Activated B cell treated with CpG ODN at 0.5 μM for 24 hours (primary cell): ENCODE results near the gene NFKBIL1. TPM values are rescaled to one million over a fixed set of nuclear protein-coding genes. Genes with fewer than 3 reads are reported as not detected.

ENCODE experiments used
- ATAC-seq: fragments of 200-7000 bp; cut with Tn5 transposase; one replicate; pipeline ENCODE4 v1.10.0; 2021; ENCODE audit warnings: low read depth, mild to moderate bottlenecking, moderate library complexity
- CTCF ChIA-PET: fragments of 350-600 bp; sonication (Branson Sonifier 250); formaldehyde crosslinking; loops from one replicate; lab custom pipeline; 2021; ENCODE audit warnings: antibody characterized with exemption; lab: Charles Lee
- POLR2A ChIA-PET: fragments of 350-600 bp; sonication (Branson Sonifier 250); formaldehyde crosslinking; loops from one replicate; lab custom pipeline; 2021; ENCODE audit warnings: antibody characterized with exemption; lab: Charles Lee
- DNase-seq: peaks from one replicate; pipeline ENCODE4 v3.0.0; 2022
- H3K27ac Mint-ChIP-seq: one replicate; pipeline ENCODE4 v1.8.0; 2020; ENCODE audit warnings: mixed read lengths
- H3K27me3 Mint-ChIP-seq: one replicate; pipeline ENCODE4 v1.8.0; 2021; ENCODE audit warnings: mixed read lengths
- H3K36me3 Mint-ChIP-seq: one replicate; pipeline ENCODE4 v1.8.0; 2021; ENCODE audit warnings: low read depth, mixed read lengths
- H3K4me1 Mint-ChIP-seq: one replicate; pipeline ENCODE4 v1.8.0; 2021; ENCODE audit warnings: mixed read lengths
- H3K4me3 Mint-ChIP-seq: one replicate; pipeline ENCODE4 v1.8.0; 2020; ENCODE audit warnings: mild to moderate bottlenecking, mixed read lengths
- H3K9me3 Mint-ChIP-seq: one replicate; pipeline ENCODE4 v1.8.0; 2020; ENCODE audit warnings: mixed read lengths
- intact Hi-C: fragments of 100-400 bp; cut with micrococcal nuclease; formaldehyde crosslinking; loops from one replicate; pipeline ENCODE4 v1.15.1; 2024
- total RNA-seq: library from RNA; stranded (reverse); gene quantifications from 2 replicates; pipeline ENCODE4 v1.2.3, GENCODE V29; 2022
- TF ChIP-seq, protein P1 (sequence below): fragments of 200-600 bp; IDR thresholded peaks from one replicate; pipeline ENCODE4 v1.8.0; 2022; ENCODE audit warnings: antibody characterized with exemption, mild to moderate bottlenecking

The NFKBIL1 gene
- total RNA-seq, 1 donor from 2014 or later, result 16.7 TPM

GRCh38 chr6:31531771-31532643, 15.4 kb upstream of the NFKBIL1 start:
- no peak for ATAC-seq
- POLR2A ChIA-PET, result interaction anchor here (0.6 to 2.1 kb wide), 4 partner anchors 9 to 338 kb away, joined by 3 to 14 read pairs (median 4); partner anchors contain the start of gene BAG6
- intact Hi-C loops, result no loop called here
- TF ChIP-seq, protein P1, sequence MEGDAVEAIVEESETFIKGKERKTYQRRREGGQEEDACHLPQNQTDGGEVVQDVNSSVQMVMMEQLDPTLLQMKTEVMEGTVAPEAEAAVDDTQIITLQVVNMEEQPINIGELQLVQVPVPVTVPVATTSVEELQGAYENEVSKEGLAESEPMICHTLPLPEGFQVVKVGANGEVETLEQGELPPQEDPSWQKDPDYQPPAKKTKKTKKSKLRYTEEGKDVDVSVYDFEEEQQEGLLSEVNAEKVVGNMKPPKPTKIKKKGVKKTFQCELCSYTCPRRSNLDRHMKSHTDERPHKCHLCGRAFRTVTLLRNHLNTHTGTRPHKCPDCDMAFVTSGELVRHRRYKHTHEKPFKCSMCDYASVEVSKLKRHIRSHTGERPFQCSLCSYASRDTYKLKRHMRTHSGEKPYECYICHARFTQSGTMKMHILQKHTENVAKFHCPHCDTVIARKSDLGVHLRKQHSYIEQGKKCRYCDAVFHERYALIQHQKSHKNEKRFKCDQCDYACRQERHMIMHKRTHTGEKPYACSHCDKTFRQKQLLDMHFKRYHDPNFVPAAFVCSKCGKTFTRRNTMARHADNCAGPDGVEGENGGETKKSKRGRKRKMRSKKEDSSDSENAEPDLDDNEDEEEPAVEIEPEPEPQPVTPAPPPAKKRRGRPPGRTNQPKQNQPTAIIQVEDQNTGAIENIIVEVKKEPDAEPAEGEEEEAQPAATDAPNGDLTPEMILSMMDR, result no peak
- CTCF ChIA-PET, result no interaction called here
- Mint-ChIP-seq H3K9me3 (no peaks in the 10 kb centered on the region), H3K27me3 (no peaks in the 10 kb centered on the region), H3K36me3 (peaks cover 77% of the 10 kb centered on the region), H3K27ac (no peak overlapping the region), H3K4me1 (peaks cover 6% of the 10 kb centered on the region), H3K4me3 (no peak overlapping the region)
- no peak for DNase-seq

DNA sequence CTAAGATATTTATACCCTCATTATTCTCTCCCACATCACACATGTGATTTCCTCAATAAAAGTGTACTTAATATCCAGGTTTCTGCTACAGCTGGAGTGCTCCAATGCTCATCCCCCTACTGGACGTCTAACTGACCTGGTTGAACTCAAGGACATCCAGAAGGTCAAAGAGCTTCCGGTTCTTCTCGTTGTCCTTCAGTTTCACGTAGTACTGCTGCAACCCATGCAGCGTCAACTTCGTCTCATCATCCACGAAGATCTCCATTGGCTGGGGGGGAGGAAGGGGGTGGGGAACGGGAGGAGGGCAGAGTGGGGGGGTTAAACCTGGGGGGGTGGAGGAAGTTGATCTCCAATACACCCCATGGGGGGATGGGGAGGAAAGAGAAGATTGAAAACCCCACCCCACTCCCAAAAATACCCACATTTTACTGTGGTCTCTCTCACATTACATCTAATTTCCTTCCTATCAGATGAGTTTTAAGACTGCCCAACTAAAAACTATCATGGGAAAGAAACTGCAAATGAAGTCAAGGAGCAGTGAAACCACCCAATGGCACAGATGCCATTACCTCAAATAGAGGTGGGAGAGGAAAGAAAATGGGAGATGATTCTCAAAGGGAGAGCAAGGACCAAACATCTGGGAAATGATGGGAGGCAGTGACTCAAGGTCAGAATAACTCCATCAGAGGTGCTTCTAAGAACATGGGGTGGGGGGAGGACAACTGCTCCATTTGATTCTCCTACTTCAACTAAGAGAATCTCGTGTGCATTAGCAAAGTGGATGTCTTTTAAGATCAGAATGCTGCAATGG, 14.6 kb upstream of the NFKBIL1 start:
- H3K9me3 Mint-ChIP-seq, result no peaks in the 10 kb centered on the region
- peaks cover 83% of the 10 kb centered on the region for H3K36me3 Mint-ChIP-seq
- H3K27ac Mint-ChIP-seq, result no peak overlapping the region
- peaks cover 9% of the 10 kb centered on the region for H3K4me1 Mint-ChIP-seq
- no peak overlapping the region for H3K4me3 Mint-ChIP-seq
- intact Hi-C loops, result no loop called here
- ChIA-PET CTCF (no interaction called here), POLR2A (interaction anchor here (1.3 kb wide), 2 partner anchors 38 to 119 kb away, joined by 3 to 4 read pairs; partner anchors contain the start of gene BAG6)
- TF ChIP-seq, protein P1, result no peak
- no peaks in the 10 kb centered on the region for H3K27me3 Mint-ChIP-seq
- no peak for ATAC-seq
- DNase-seq, result no peak

DNA sequence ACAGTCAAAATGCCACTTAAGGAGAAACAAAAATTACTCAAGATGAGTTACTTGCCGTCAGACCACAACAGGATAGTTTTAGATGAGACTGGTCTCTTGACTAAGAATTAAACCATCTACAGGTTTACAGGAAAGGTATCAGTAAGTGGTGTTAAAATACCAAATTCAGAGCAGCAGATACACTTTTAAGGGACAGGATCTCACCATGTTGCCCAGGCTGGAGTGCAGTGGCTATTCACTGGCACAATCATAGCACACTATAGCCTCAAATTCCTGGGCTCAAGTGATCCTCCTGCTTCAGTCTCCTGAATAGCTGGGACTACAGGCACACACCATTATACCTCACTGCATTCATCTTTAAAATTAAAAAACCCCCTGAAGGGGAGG, 14.0 kb upstream of the NFKBIL1 start:
- no peak for ATAC-seq
- no peak for DNase-seq
- Mint-ChIP-seq H3K27me3 (no peaks in the 10 kb centered on the region), H3K27ac (no peak overlapping the region), H3K4me1 (peaks cover 13% of the 10 kb centered on the region), H3K36me3 (peaks cover 86% of the 10 kb centered on the region), H3K4me3 (no peak overlapping the region), H3K9me3 (no peaks in the 10 kb centered on the region)
- intact Hi-C loops, result no loop called here
- TF ChIP-seq, protein P1, result no peak
- ChIA-PET CTCF (no interaction called here), POLR2A (no interaction called here)

DNA sequence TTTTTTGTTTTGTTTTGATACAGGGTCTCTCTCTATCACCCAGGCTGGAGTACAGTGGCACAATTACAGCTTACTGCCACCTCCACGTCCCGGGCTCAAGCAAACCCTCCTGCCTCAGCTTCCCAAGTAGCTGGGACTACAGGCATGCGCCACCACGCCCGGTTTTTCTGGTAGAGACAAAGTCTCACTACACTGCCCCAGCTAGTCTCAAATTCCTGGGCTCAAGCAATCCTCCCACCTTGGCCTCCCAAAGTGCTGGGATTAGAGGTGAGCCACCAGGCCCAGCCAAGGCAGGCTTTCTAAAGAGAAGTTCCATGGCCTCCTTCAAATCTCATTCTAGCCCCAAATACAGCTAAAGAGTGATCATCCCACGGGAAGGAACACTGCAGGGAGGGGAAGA, 13.4 kb upstream of the NFKBIL1 start:
- Mint-ChIP-seq H3K36me3 (peaks cover 89% of the 10 kb centered on the region), H3K9me3 (no peaks in the 10 kb centered on the region), H3K27me3 (no peaks in the 10 kb centered on the region), H3K4me3 (no peak overlapping the region), H3K4me1 (peaks cover 18% of the 10 kb centered on the region), H3K27ac (no peak overlapping the region)
- ChIA-PET POLR2A (no interaction called here), CTCF (no interaction called here)
- TF ChIP-seq, protein P1, result no peak
- no peak for DNase-seq
- ATAC-seq, result no peak
- intact Hi-C loops, result no loop called here

- Mint-ChIP-seq H3K27me3 (no peaks in the 10 kb centered on the region), H3K36me3 (peaks cover 92% of the 10 kb centered on the region), H3K27ac (no peak overlapping the region), H3K9me3 (no peaks in the 10 kb centered on the region), H3K4me3 (no peak overlapping the region), H3K4me1 (peaks cover 24% of the 10 kb centered on the region)
- ChIA-PET POLR2A (no interaction called here), CTCF (no interaction called here)
- DNase-seq (no peak), ATAC-seq (no peak)
- intact Hi-C loops, result no loop called here
- TF ChIP-seq, protein P1, result no peak
These were observed 12.8 kb upstream of the NFKBIL1 start for GRCh38 chr6:31534521-31535040.
